HG03558 (cell line): ENCODE data around the gene PITX2.

ENCODE experiments used
- ATAC-seq: cut with Tn5 transposase; IDR thresholded peaks from one replicate; pipeline ENCODE4 v1.9.1; 2021; ENCODE audit warnings: moderate number of reproducible peaks; ENCODE audit not compliant: unreplicated experiment; ENCODE audit errors: extremely low read depth

Gene PITX2

DNA sequence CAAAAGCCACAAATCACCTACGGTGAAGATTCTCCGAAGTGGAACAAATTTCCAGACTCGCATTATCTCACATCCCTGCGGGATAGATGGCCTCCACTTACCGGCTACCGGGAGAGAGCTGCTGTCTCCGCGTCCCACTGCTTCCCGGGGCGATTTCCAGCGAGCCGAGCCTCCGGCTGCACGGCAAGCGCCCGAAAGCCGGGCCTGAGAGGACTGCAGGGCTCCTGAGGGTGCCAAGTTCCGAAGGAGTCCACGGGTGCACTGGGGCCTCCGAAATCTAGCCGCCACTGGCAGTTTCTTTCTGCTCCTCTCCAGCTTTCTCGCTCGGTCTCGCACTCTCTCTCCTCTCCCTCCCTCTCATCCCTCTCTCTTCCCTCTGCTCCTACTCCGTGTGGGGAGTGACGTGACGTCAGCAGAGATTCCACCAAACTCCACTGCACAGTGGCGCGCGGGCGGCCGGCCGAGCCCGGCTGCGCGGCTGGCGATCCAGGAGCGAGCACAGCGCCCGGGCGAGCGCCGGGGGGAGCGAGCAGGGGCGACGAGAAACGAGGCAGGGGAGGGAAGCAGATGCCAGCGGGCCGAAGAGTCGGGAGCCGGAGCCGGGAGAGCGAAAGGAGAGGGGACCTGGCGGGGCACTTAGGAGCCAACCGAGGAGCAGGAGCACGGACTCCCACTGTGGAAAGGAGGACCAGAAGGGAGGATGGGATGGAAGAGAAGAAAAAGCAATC is 14.0 kb upstream of the PITX2 start:
- no peak for ATAC-seq

DNA sequence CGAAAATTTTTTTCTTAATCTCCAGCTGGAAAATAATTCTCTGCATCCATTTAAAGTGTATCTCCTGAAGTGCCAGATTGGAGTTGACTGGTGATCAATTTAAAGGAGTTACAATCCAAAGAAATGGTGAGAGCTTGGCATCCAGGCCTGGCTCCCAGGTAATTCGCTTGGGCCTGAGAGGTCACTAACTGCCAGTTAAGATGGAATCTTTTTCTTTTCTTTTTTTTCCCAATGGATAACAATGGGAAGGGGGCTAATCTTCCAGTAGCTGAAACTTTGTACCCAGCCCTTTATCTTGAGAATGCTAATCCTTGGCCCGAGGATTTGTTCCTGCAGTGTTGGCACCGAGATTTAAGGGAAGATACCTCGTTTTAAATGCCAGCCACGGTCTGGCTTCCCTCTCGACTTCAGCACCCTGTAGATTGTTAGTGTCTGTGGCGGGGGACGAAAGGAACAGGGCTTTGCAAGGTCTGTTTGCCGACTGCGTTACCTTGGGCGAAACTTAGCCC is 13.3 kb upstream of the PITX2 start:
- ATAC-seq: no peak

DNA sequence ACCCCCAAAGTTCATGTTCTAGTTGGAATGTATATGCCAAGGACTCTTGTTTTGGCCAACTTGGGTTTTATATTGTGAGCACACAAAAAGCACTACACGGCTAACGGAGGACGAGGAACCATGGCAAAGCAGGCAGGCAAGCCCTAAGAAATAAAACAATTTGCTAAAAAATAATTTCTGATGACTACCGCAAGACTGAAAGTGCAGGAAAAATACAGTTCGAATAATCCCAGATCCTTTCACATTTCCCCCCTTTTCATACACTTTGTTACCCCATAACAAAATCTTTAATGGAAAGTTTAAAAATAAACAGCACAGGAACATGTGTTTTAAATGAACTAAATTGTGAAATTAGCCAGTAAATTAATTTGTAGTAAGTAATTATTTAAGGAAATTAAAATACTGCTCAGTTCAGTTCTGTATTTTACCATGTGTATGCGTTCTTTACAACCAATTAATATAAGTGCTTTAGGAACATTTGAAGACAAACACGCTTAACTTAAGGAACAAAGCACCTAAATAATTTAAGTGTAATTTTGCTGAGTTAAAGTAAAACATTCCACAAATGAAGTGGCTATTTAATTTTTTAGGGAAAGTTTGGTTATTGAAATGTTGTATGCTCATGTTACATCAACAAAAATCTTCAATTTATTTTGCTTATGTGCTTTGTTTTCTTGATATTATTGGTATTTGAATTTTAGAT is 12.4 kb upstream of the PITX2 start:
- no peak for ATAC-seq

DNA sequence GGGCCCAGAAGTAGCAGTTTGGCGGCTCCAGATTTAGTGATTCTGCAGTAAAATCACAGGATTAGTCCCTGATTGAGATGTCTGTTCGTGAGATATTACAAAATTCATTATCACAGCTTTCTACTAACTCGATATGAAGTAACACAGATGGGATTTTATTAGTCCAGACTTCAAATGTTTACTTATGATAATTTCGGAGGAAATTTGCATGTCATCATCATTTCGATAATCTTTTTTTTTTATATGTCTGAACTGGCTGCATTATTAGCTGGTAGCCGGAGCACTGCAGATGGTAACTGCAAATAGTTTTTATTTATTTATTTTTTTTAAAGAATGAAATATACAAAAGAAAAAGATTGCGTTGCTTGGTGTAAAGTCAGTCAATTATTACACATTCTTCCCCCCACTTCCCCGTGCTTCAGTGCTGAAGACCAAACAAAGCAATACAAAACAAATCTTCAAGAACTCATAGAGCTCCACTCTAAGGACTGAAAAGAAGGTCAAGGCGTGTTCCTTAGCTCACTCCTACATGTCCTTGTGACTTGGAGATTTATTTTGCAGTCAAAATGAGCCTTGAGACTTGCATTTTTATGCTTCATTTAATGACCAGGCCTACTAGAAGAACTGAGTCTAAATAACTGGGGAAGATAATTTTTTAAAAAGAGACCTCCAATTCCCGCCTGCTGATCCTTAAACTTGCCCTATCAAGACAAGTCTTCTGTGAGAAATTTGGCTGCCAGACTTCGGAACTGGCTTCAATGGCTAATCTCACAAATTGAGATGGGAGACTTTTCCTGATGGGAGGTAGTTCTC is 11.7 kb upstream of the PITX2 start:
- ATAC-seq: no peak

DNA sequence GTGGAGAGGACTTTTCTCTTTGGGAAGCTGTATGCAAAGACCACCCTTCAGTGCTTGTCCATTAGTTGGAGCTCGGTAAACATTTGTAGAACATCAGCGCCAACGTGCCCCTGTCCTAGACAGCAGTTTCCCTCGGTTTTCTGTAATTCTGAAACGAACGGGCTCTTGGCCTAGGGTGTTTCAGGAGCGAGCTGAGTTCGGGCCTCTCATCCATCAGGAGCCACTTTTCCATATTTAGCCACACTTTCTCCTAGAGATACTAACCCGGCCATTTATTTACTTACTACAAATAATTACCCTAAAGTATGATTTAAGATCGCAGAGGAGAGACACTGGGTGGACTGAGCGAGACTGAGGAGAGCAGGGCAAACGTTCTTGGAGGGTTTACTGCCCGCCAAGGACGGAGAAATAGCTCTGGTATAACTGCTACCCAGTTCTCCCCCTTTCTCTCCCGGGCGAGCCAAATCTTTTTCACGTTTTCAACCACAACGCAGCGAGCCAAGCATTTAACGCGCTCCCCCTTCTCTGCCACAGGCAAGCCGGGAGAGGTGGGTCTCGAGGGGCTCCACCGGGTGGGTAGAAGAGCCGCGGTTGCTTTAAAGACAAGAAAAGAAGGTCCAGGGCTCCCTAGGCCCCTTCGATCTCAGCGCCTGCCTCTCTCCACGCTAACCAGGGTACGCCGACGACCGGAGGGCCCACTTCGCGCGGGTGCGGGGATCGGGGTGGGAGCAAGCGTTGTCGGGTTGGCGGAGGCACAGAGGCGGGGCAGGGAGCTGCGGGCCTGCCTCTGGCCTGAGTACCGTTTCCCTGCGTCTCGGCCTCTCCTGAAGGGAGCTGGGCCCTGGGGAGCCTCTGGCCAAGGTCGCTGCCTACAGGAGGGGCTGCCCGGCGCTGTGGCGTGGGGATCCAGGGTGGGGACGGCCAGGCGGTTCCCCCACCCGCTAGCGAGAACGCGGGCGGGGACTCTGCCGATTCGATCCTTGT is 10.8 kb upstream of the PITX2 start:
- ATAC-seq: no peak

DNA sequence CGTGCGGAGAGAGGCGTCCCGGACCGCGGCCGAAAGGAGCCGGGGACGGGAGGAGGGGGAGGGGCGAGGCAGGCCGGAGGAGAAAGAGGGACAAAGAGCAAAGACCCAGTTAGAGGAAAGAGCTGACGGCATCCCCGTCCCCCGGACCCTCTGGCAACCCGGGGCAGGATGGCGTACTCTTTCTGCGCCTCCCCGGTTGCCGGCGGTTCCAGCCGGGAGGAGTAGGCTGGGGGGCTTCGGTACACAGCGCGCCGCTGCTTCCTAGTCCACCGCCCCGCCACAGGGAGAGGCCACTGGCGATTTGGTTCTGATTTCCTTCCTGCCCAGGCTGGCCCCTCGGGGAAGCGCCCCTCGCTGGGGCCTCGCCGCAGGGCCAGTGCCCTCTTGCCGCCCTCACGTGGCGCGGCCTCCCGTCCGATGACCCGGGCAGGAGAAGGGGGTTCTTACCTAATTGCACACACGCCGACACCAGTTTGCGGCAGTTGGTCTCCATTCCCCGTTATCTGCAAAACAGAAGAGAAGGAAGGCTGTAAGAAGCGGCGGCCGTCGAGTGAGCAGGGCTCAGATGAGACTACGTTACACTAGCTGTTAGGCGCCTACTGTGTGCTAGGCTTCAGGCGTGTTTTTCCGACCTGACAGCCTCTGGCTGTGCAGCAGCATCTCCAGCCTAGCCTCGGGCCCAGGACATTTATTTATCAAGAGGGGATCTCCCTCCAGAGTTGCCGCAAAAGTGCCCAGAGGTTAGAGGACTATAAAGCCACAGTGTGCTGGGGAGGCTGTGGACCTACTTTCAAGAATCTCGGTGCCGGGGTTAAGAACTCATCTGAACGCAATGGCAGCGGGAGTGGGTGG is 9.9 kb upstream of the PITX2 start:
- ATAC-seq: no peak

DNA sequence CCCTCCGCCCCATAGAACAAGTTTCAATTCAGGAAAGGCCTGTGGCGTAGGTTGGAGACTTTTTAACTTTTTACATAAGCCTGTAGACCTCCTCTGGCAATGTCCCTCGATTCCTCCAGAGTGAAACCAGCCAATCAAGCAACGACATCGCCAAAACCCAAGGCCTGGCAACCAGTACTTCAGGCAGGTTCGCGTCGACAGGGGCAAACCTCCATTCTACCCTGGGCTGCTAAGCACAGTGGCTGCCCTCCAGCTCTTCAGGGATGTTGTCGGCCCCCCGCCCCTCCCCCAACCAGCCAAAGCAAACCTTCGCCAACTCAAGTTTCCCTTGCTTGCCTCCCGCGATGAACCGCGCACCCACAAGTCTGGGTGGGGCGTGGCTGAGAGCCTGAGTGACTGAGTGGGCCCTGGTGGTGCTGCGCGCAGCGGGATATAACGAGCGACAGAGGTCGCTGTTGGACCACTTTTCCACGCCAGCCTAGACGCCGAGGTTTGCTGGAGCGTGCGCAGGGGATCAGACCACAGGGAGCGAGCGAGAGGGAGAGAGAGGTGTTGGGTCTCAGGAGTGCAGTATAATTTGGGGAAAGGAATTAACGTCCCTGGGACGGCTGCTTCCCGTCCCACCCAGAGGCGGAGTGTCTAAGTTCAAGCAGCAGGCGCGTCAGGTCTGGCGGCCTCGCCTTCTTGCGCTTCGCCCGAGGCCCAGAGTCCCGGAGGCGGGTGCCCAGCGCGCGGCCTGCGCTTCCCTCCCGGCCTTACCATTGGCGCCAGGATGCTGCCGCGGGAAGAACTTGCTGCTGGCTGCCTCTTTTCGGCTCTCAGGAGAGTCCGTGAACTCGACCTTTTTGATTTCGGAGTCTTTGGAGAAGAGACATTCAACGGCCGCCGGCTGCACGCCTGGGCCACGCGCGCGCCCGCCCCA is 9.0 kb upstream of the PITX2 start:
- ATAC-seq: peak; percentile 92

DNA sequence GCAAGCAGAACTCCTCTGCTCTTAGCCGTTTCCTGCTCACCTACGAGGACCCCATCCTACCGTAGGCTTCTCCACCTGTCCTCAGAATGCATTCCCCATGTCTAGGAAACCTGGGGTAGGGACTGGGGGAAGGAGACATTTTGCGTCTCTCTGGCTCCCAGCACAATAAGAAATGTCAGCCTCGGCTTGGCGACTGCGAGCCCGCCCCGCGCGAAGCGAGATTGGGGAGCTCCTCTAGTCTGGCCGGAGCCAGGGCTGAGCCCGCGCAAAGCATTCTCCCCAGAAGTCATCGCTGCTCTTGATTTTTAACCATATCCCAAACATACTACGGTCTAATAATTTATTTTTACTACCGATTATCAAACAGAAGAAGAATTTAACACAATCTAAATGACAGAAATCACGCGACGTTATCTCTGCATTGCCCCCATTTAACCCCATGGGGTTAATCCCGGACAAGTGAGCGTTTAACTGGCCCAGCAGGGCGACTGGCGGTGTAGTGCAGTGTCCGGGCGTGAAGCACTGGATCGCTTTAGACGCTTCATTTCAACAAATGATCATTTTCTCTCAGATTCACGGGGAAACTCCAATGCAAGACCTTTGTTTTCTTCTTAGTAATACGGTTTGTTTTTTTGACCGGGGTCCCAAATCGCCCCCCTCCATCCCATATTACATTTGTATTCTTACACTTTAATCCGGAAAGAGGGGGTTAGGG is 8.0 kb upstream of the PITX2 start:
- no peak for ATAC-seq

DNA sequence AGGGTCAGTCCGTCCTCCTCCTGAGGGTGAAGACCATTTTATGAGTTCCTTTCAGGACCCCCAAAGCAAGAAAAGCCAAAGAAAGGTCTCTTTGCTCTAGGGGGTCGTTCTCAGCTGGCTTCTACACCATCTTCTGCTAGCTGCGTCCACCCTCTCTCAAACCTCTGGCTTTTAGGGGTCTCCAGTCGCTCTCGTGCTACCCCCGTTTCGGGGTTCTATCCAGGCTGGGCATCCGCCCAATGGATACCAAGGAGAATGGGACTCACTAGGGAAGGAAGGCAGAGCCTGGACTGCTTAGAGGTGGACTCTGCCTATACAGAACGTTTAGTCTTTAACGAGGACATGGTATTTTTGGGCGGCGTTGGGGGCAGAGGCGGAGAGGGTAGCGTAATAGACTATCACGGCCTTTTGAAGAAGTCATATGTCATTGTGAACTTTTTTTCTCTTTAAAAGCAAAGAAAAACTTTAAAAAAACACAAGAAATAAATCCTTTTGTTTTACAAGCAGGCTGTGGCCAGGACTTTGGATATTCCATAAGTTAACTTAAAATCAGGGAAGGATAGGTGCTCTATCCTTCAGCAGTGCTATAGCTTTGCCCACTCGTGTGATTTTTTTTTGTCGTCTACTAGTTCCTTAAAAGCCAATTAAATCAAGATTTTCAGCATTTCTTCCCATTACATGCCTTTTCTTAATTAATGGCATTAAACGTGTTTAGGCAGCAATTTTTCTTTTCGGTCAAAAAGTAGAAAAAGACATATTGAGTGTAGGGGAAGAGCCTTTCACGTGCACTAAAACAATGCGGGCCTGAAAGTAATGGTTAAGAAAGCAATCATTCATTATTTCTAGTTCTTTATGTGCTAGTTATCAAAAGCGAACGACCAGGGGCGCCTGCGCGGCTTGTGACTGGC is 7.2 kb upstream of the PITX2 start:
- ATAC-seq: no peak

DNA sequence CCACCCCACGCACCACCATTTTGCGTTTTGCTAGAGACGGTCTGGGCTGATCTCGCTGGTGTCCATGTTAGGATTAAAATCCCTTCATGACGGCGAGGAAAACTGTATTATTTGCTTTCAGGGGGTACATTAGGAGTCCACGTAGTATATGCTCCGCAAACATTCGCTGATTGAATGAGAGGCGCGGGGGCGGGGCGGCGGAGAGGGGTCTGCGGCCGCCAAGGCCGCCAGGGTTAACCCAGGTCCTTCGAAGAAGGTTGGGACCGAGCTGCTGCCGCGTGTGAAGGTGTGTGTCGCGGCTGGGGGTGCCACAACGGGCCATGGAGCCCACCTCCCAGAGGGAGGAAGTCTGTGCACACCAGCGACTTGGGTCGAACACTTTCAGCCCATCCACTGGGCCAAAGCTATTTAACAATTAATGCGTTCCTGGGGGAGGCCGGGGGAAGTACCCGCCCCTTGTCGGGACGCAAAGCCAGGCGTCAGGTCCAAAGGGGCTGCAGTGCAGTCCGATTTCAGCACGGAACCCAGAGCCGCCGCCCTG is 6.4 kb upstream of the PITX2 start:
- no peak for ATAC-seq

DNA sequence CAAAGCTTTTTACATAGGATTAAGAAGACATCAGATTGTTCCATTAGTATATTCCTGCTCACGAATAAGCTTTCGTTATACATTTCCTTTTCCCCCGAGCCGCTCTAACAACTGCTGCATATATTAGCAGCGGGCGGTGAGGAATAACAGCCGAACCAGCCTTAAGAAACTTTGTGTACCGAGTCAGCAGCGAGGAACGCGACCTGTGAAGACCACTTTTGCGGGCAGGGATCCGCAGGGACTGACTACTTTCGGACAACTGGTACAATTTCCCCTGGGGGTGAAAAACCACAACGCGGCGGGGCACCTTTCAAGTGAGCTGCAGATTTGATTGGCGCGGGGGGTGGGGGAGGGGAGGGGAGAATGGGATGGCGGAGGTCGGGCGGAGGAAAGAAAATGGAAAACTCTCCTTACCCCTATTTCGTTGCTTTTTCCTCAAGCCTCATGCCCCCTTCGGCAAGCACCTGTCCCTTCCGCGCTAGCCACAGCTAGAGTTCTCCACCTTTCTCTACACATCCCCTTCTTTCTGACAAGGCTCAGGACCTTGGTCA is 5.9 kb upstream of the PITX2 start:
- no peak for ATAC-seq

DNA sequence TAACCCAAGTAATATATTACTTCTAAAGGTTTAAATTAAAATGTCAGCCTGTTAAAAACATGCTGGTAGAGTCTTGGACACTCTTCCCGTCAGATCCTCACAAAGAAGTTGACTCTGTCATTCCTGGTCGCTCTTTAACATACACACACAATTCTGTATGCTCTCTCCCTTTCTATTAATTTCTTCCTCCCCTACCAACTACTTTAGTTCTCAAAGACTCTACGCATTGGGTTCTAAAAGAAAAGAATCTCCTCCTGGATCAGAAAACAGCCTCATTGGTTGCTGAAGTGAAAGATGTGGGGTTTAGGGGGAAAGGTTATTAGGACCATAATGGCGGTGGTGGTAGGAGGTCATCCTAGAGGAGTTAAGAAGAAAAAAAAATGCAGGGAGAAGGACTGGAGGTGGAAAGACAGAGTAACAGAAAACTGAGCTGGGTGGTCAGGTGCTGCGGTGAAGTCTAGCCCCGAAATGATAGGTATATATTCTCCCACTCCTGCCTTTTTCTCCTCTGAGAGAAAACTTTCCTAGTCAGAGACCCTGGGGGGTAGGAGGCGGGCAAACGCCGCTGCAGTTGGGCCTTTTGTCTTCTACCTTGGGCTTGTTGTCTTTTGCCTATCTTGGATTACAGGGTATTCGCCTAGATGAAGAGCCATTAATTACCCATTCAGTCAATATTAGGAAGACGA is 5.2 kb upstream of the PITX2 start:
- no peak for ATAC-seq

DNA sequence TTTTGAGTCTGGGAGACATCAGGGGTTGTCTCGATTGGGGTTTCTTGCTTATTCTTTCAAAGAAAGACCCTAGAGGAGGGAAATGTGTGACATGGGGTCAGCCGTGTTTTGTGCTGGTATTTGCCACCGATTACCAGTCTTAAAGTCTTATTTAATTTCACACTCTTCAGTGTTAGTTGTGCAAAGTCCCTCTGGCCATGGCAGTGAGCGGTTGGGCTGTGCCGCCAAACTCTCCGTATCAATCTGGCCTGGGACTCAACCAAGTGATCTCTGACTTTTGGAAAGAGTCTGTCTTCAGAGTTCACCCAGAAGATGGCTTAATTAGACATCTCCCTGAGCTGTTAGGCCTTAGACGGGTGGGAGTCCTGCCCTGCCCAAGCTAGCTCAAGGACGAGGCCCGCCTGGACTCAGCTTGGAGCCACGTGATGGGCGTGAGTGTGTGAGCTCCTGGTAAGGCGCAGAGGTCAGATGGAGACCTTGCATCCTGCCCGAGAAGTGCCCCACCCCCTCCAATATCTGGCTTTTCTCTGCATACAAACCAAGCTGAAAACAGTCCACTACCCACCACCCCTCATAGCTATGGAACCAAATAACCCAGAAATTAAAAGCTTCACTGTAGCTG is 3.8 kb upstream of the PITX2 start:
- ATAC-seq: no peak

DNA sequence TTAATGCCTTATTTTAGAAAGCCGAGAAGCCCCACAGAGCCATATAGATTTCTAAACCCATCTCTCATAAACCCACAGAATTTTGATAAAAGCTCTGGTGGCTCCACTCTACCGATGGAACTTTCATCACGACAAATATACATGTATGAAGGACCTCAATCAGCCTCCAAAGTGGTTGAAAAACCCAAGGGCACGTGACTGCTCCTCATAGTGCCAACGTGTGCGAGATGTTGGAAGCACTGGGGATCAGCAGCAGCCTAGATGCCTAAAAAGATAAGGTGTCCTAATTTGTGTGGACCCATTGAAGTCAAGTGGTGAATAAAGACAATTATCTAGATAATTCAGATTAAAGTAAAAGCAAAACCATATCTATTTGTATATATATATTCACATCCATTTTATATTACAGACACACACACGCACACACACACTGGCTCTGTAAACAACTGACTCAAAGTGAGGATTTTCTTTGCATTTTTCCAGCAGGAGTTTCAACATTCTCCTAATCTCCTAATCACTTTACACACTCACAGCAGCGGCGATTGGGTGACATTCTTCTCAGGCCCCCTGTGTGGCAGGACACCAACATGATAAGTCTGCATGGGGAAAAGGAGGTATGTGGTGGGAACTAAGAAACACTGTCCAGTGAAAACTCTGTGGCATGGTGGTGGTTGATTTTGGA is 2.8 kb upstream of the PITX2 start:
- ATAC-seq: no peak
